ENCODE data around the gene NEUROD4. TPM values are rescaled to one million over a fixed set of nuclear protein-coding genes. Genes with fewer than 3 reads are reported as not detected.

Gene NEUROD4
- total and polyA plus RNA-seq, 12 donors = not detected

DNA sequence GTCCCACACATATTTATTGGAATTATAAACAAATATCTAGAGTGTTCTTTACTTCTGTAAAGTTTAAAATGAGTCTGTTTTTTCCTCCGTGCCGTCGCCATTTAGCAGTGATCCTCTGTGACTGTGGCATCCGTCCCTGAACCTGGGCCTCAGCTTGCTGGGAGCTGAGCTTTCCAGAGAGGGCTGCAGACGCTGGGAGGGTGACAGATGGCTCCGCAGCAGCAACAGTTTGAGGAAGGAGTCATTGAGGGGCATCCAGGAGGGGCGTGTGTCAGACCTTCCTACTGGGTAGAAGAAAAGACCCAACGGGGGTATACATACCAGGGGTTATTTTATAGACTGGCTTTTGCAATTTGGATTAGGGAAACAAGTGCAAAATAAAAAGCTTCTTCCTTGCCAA, 47.9 kb downstream of the NEUROD4 start:
- TF ChIP-seq, protein P1, sequence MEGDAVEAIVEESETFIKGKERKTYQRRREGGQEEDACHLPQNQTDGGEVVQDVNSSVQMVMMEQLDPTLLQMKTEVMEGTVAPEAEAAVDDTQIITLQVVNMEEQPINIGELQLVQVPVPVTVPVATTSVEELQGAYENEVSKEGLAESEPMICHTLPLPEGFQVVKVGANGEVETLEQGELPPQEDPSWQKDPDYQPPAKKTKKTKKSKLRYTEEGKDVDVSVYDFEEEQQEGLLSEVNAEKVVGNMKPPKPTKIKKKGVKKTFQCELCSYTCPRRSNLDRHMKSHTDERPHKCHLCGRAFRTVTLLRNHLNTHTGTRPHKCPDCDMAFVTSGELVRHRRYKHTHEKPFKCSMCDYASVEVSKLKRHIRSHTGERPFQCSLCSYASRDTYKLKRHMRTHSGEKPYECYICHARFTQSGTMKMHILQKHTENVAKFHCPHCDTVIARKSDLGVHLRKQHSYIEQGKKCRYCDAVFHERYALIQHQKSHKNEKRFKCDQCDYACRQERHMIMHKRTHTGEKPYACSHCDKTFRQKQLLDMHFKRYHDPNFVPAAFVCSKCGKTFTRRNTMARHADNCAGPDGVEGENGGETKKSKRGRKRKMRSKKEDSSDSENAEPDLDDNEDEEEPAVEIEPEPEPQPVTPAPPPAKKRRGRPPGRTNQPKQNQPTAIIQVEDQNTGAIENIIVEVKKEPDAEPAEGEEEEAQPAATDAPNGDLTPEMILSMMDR (IDR thresholded peaks at IDR 0.05) = no peak
- H3K4me3 ChIP-seq = no peak overlapping the region
- no peaks in the 10 kb centered on the region for H3K36me3 ChIP-seq
- ATAC-seq (no peak), DNase-seq (no peak)
- 78 to 80% methylated on average over 8 of the region's 8 CpGs for WGBS, 2 donors
- H3K4me1 ChIP-seq = no peaks in the 10 kb centered on the region
- peaks cover 0 to 52% (median 18%) of the 10 kb centered on the region in 7 donors for H3K27me3 ChIP-seq
- intact Hi-C loops (cut with DNase I) = loop anchor here in 1 of 10 donors (10.0 kb wide), 1 partner anchor 363 kb away; no protein-coding TSS in a partner anchor
- no peak overlapping the region for H3K27ac ChIP-seq
- no peaks in the 10 kb centered on the region for H3K9me3 ChIP-seq

DNA sequence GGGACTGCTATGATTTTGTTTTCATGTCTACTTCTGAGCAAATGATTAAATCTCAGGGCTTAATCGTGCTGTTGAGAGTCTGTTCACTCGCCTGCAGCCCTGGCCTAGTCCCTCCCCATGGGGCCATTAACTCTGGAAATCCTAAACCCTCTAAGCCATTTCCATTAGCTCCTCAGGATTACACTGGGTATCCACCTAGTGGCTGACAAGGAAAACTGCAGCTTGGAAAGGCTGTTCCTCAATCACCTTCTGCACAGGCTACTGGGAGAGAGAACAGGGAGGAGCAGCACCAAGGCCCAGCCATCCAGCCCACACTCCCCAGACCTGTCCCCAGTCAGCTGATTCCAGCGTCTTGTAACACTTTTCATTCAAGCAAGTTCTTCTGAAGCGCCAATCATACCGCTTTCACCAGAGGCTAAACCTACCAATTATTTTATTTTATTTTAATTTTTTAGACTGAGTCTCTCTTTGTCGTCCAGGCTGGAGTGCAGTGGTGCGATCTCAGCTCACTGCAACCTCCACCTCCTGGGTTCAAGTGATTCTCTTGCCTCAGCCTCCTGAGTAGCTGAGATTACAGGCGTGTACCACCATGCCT, 48.7 kb downstream of the NEUROD4 start:
- TF ChIP-seq, protein P1 (IDR thresholded peaks at IDR 0.05) = peak; percentile 48 to 75 (median 72)
- Histone ChIP-seq H3K36me3 (no peaks in the 10 kb centered on the region), H3K27ac (no peak overlapping the region), H3K9me3 (no peaks in the 10 kb centered on the region), H3K4me1 (no peaks in the 10 kb centered on the region), H3K27me3 (peaks cover 0 to 44% (median 10%) of the 10 kb centered on the region in 7 donors), H3K4me3 (no peak overlapping the region)
- DNase-seq = peak in 1 of 2 donors; percentile 21
- ATAC-seq = peak in 7 of 8 donors; percentile 42 to 72 (median 67)
- WGBS, 2 donors = 50 to 51% methylated on average over 8 of the region's 8 CpGs
- intact Hi-C loops (cut with DNase I) = loop anchor here in 1 of 10 donors (10.0 kb wide), 1 partner anchor 364 kb away; no protein-coding TSS in a partner anchor

DNA sequence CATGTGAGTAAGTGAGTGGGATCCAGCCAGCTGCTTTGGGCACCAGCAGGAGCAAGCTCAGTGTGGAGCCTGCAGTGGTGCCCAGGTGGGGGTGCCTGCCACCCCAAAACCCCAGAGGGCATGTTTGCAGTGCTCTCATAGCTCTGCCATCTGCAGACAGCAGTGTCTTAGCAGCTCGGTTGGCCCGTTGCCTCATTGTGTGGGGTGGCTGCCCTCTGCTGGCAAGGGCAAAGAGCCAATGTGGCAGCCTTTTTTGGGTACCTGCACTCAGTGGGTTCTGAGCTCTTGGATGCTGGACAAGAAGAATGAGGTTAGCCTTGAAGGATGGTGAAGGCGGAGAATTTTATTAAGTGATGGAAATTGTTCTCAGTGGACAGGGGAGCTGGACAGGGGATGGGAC, 52.3 kb downstream of the NEUROD4 start:
- intact Hi-C loops (cut with DNase I) = loop anchor here in 8 of 10 donors (1.0 to 10.0 kb wide), 8 partner anchors 75 to 370 kb away; no protein-coding TSS in a partner anchor
- Histone ChIP-seq H3K27ac (no peak overlapping the region), H3K36me3 (no peaks in the 10 kb centered on the region), H3K4me3 (no peak overlapping the region), H3K4me1 (no peaks in the 10 kb centered on the region), H3K9me3 (no peaks in the 10 kb centered on the region), H3K27me3 (peaks cover 0 to 32% (median 14%) of the 10 kb centered on the region in 7 donors)
- TF ChIP-seq, protein P1 (IDR thresholded peaks at IDR 0.05) = peak in 7 of 9 donors; percentile 14 to 67 (median 30)
- 63 to 65% methylated on average over 3 of the region's 3 CpGs for WGBS, 2 donors
- ATAC-seq (peak in 4 of 8 donors; percentile 34 to 56 (median 46)), DNase-seq (peak; percentile 16 to 56)

DNA sequence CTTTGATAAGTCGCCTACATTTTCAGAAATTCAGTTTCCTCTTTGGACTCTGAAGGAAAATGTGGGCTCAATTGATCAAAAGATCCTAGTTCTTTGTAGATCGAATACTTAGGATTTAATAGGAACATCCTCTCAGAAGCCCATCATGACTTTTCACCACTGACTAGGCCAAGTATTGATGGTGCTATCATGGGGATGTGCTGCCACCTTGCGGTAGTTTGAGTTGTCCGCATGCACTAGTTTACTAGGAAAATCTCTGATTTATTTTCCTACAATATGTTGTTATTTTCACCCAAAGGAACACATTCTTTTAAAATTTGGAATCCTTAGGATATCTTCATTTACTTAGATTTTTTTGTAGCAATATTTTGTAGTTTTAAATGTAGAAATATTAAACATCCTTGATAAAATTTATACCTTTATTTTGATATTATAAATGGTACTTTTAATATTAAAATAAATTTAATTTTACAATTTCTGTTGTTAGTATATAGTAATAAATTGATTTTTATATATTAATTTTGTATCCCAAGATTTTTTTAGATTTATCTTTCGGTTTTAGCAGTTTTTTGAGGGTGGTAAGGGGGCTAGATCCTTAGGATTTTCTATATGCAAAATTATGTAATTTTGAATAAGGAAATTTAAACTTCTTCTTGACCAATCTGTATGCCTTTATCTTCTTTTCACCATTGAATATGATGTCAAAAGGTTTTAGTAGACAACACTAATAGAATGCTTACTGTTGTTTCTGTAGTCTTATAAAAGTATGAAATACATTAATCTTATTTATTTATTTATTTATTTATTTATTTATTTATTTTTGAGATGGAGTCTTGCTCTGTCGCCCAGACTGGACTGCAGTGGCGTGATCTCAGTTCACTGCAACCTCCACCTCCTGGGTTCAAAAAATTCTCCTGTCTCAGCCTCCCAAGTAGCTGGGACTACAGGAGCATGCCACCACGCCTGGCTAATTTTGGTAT, 53.6 kb downstream of the NEUROD4 start:
- H3K4me1 ChIP-seq = no peaks in the 10 kb centered on the region
- H3K27me3 ChIP-seq = peaks cover 0 to 30% (median 13%) of the 10 kb centered on the region in 7 donors
- no peak overlapping the region for H3K27ac ChIP-seq
- peak; percentile 49 to 75 for DNase-seq
- intact Hi-C loops (cut with DNase I) = loop anchor here in 9 of 10 donors (1.0 to 10.0 kb wide), 8 partner anchors 76 to 371 kb away; no protein-coding TSS in a partner anchor
- WGBS, 2 donors = 31 to 35% methylated on average over 8 of the region's 8 CpGs
- H3K4me3 ChIP-seq = no peak overlapping the region
- no peaks in the 10 kb centered on the region for H3K36me3 ChIP-seq
- H3K9me3 ChIP-seq = no peaks in the 10 kb centered on the region
- TF ChIP-seq, protein P1 (IDR thresholded peaks at IDR 0.05) = peak; percentile 71 to 92 (median 88)
- ATAC-seq = peak in 6 of 8 donors; percentile 51 to 70 (median 61)

Data from heart right ventricle (tissue), 16 donors.